Measurements from ENCODE around the gene RAB36. TPM values are rescaled to one million over a fixed set of nuclear protein-coding genes. Genes with fewer than 3 reads are reported as not detected.

Gene RAB36
- total and polyA plus RNA-seq, 4 donors, result 0.22 to 0.56 (median 0.37) TPM

- TF ChIP-seq REST (IDR thresholded peaks at IDR 0.05), result no peak
These were observed 9.9 kb downstream of the RAB36 start (continued) for GRCh38 chr22:23155143-23155542.

GRCh38 chr22:23155831-23156230 lies 10.6 kb downstream of the RAB36 start:
- H3K4me3 ChIP-seq (ENCODE audit: low read depth in 1 of 3, low read length in 3 of 3), result no peak overlapping the region
- WGBS, result 96% methylated on average over 9 of the region's 9 CpGs
- DNase-seq (ENCODE audit: low spot score), result no peak
- TF ChIP-seq FOXA1 (IDR thresholded peaks at IDR 0.05) (no peak), NR2F2 (IDR thresholded peaks at IDR 0.05) (no peak), FOXA2 (IDR thresholded peaks at IDR 0.05) (no peak), CTCF (IDR thresholded peaks at IDR 0.05; ENCODE audit: low read depth, low read length, missing input control) (no peak), HNF4G (IDR thresholded peaks at IDR 0.05) (no peak), YY1 (IDR thresholded peaks at IDR 0.05) (no peak), REST (IDR thresholded peaks at IDR 0.05) (no peak), RAD21 (IDR thresholded peaks at IDR 0.05) (no peak), MAX (IDR thresholded peaks at IDR 0.05) (no peak), EGR1 (IDR thresholded peaks at IDR 0.05; ENCODE audit: low read depth in 2 of 2) (no peak), ATF3 (IDR thresholded peaks at IDR 0.05) (no peak), GABPA (IDR thresholded peaks at IDR 0.05 in 1 of 2, conservative IDR thresholded peaks at IDR 0.05 in 1 of 2) (no peak), RXRA (IDR thresholded peaks at IDR 0.05) (no peak)
- H3K9me3 ChIP-seq (ENCODE audit: control insufficient read depth in 4 of 4, low read length in 3 of 4), result no peaks in the 10 kb centered on the region
- H3K36me3 ChIP-seq (ENCODE audit: control insufficient read depth in 4 of 4, insufficient read depth in 3 of 4, low read depth in 1 of 4, low read length in 3 of 4), result no peaks in the 10 kb centered on the region
- no peak overlapping the region for H3K9ac ChIP-seq (ENCODE audit: low read depth in 1 of 2, low read length in 2 of 2)
- H3K27me3 ChIP-seq (ENCODE audit: control insufficient read depth in 4 of 4, insufficient read depth in 4 of 4, low read length in 3 of 4), result no peaks in the 10 kb centered on the region
- peaks cover 0 to 8% (median 5%) of the 10 kb centered on the region in 4 donors for H3K4me1 ChIP-seq (ENCODE audit: control insufficient read depth in 4 of 4, insufficient read depth in 4 of 4, low read length in 3 of 4)
- H3K27ac ChIP-seq (ENCODE audit: low read depth in 1 of 2, low read length in 2 of 2), result no peak overlapping the region

All from liver (tissue), 9 donors.